DND-41 (cell line): ENCODE measurements around the gene FGR.
"Not testable (repeated sequence)": the region's sequence is repeated elsewhere in the genome, so short reads cannot be mapped to it uniquely, and the experiment has no call there.

Experiments used
- EZH2 ChIP-seq: IDR thresholded peaks from 3 replicates; pipeline ENCODE4 v1.6.1; 2012; ENCODE audit warnings: borderline replicate concordance, low read depth, mild to moderate bottlenecking, moderate library complexity, low read length, inconsistent platforms; ENCODE audit not compliant: severe bottlenecking
- TF ChIP-seq, protein P1 (sequence below): IDR thresholded peaks from 2 replicates; pipeline ENCODE4 v1.5.1; 2012; ENCODE audit warnings: borderline replicate concordance, low read length, moderate library complexity, mild to moderate bottlenecking; ENCODE audit not compliant: poor library complexity, severe bottlenecking; ENCODE audit errors: extremely low read depth

GRCh38 chr1:27619782-27620438 lies 15.1 kb downstream of the FGR start:
- TF ChIP-seq, protein P1, sequence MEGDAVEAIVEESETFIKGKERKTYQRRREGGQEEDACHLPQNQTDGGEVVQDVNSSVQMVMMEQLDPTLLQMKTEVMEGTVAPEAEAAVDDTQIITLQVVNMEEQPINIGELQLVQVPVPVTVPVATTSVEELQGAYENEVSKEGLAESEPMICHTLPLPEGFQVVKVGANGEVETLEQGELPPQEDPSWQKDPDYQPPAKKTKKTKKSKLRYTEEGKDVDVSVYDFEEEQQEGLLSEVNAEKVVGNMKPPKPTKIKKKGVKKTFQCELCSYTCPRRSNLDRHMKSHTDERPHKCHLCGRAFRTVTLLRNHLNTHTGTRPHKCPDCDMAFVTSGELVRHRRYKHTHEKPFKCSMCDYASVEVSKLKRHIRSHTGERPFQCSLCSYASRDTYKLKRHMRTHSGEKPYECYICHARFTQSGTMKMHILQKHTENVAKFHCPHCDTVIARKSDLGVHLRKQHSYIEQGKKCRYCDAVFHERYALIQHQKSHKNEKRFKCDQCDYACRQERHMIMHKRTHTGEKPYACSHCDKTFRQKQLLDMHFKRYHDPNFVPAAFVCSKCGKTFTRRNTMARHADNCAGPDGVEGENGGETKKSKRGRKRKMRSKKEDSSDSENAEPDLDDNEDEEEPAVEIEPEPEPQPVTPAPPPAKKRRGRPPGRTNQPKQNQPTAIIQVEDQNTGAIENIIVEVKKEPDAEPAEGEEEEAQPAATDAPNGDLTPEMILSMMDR: not testable (repeated sequence)
- not testable (repeated sequence) for TF ChIP-seq EZH2
